ENCODE measurements around the gene LRRC17. TPM values are rescaled to one million over a fixed set of nuclear protein-coding genes. Genes with fewer than 3 reads are reported as not detected.
"Not testable (repeated sequence)": the region's sequence is repeated elsewhere in the genome, so short reads cannot be mapped to it uniquely, and the experiment has no call there.

LRRC17 gene
- polyA plus RNA-seq, 1 donor, result 30.2 TPM

DNA sequence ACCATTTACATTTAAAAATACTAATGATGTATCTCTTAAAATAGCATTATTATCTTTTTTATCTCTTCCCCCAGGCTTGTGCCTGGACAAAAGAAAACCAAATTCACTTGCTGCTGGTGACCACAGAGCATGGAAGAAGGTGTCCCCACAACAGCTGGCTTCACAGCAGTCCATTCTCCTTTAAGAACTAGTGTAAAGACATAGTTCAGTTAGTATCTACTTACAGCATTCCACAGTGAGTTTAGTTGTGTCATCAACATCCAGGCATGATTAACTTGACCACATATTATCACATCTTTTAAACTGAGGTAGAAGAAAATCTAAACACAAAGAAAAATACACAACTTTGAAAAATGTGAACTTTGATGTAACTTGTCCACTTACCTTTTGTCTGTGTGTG lies 55.0 kb downstream of the LRRC17 start:
- no peaks in the 10 kb centered on the region for H3K4me1 ChIP-seq (ENCODE audit: control insufficient read depth, insufficient read depth, low read length)
- no peak overlapping the region for H3K4me3 ChIP-seq (ENCODE audit: low read length)
- DNase-seq, result no peak

DNA sequence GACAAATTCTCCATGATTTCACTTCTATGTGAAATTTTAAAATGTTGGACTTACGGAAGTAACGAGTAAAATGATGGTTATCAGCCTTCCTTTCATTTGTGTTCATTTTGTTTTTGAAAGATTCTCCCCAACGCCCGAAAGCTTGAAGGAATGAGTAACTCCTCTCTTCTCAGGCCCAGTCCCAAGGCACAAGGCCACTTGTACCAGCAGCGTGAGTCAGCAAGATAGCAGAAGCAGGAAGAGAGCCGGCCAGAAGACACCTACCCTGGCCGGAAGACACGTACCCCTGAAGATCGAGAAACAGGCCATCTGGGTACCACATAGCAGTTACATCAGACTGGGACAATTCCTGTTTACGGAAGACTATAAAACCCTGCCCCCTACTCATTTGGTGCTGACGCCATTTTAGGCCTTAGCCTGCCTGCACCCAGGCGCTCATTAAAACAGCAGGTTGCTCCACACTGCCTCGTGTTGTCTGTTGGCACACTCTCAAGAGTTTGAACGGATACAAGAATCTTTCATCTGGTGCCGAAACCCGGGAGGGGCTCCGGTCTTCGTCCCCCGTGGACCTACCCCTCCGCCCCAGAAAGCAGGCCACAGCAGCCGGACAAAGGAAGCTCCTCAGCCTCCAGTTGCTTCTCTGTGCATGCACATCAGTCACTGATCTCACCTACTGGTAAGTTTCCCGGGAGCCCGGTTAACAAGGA lies 60.4 kb downstream of the LRRC17 start:
- no peak overlapping the region for H3K27ac ChIP-seq (ENCODE audit: low read length)
- H3K9me3 ChIP-seq (ENCODE audit: control insufficient read depth, low read depth, low read length), result no peaks in the 10 kb centered on the region
- H3K4me3 ChIP-seq (ENCODE audit: low read length), result no peak overlapping the region
- no CpG with 5 or more reads among the region's 23 CpGs for WGBS (ENCODE audit: insufficient coverage, low lambda C conversion rate)
- DNase-seq, result no peak
- H3K27me3 ChIP-seq (ENCODE audit: control insufficient read depth, insufficient read depth, low read length), result no peaks in the 10 kb centered on the region
- no peaks in the 10 kb centered on the region for H3K36me3 ChIP-seq (ENCODE audit: control insufficient read depth, insufficient read depth, low read length)
- no peaks in the 10 kb centered on the region for H3K4me1 ChIP-seq (ENCODE audit: control insufficient read depth, insufficient read depth, low read length)

More for the DNA sequence above, 55.0 kb downstream of the LRRC17 start:
- Histone ChIP-seq H3K27me3 (ENCODE audit: control insufficient read depth, insufficient read depth, low read length) (no peaks in the 10 kb centered on the region), H3K9me3 (ENCODE audit: control insufficient read depth, low read depth, low read length) (no peaks in the 10 kb centered on the region), H3K36me3 (ENCODE audit: control insufficient read depth, insufficient read depth, low read length) (no peaks in the 10 kb centered on the region), H3K27ac (ENCODE audit: low read length) (no peak overlapping the region)

DNA sequence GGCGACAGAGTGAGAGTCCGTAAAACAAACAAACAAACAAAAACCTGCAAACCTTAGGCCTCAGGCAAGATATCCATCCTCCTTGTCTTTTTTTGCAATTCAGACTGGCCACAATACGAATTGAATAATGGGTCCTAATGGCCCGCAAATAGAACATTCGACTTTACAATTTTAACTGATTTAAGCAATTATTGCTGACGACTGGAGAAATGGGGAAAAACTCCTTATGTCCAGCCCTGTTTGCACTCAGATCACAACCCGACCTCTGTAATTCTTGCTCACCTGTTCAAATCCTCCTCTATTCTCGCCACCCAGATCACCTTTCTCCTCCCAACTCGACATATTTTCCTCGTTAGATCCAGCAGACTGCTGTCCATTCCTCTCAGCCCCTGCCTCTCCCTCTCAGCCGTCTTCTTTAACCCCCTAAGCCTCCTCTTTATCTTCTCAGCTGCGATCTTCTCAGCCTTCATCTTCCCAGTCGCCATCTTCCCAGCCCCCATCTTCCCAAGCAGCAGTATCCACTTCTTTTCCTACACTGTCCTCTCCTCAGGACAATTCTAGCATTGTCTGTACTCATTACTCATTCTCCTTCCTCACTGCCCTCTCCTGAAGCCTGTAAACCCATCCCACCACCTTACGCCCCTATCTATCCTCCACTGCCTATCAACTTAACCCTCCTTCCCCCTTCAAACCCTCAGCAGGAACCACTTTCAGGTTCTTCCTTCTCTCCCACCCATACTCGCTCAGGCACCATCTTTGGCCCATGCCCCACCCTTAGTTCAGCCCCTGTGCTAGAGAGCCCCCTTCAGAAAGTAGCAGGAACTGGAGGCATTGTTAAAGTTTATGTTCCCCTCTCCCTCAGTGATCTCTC lies 61.8 kb downstream of the LRRC17 start:
- no peaks in the 10 kb centered on the region for H3K4me1 ChIP-seq (ENCODE audit: control insufficient read depth, insufficient read depth, low read length)
- 88% methylated on average over 6 of the region's 15 CpGs for WGBS (ENCODE audit: insufficient coverage, low lambda C conversion rate)
- no peak overlapping the region for H3K4me3 ChIP-seq (ENCODE audit: low read length)
- H3K27ac ChIP-seq (ENCODE audit: low read length), result no peak overlapping the region
- H3K36me3 ChIP-seq (ENCODE audit: control insufficient read depth, insufficient read depth, low read length), result no peaks in the 10 kb centered on the region
- no peak for DNase-seq
- no peaks in the 10 kb centered on the region for H3K27me3 ChIP-seq (ENCODE audit: control insufficient read depth, insufficient read depth, low read length)
- no peaks in the 10 kb centered on the region for H3K9me3 ChIP-seq (ENCODE audit: control insufficient read depth, low read depth, low read length)

DNA sequence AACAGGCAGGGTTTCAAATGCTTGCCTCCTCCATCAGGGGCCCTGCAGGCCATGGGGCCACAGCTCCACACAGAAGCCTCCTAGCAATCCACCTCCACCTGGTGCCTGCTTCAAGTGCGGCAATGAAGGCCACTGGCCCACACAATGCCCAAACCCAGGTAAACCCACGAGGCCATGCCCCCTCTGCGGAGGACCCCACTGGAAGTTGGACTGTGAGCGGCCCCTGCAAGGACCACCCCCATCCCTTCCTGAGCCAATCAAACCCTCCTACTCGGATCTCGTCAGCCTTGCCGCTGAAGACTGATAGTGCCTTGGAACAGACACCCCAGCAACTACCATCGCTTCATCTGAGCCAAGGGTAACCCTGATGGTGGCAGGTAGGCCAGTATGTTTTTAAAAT lies 63.1 kb downstream of the LRRC17 start:
- H3K36me3 ChIP-seq (ENCODE audit: control insufficient read depth, insufficient read depth, low read length), result no peaks in the 10 kb centered on the region
- no CpG with 5 or more reads among the region's 8 CpGs for WGBS (ENCODE audit: insufficient coverage, low lambda C conversion rate)
- no peaks in the 10 kb centered on the region for H3K9me3 ChIP-seq (ENCODE audit: control insufficient read depth, low read depth, low read length)
- H3K27ac ChIP-seq (ENCODE audit: low read length), result no peak overlapping the region
- no peak overlapping the region for H3K4me3 ChIP-seq (ENCODE audit: low read length)
- H3K27me3 ChIP-seq (ENCODE audit: control insufficient read depth, insufficient read depth, low read length), result no peaks in the 10 kb centered on the region
- H3K4me1 ChIP-seq (ENCODE audit: control insufficient read depth, insufficient read depth, low read length), result no peaks in the 10 kb centered on the region
- no peak for DNase-seq

DNA sequence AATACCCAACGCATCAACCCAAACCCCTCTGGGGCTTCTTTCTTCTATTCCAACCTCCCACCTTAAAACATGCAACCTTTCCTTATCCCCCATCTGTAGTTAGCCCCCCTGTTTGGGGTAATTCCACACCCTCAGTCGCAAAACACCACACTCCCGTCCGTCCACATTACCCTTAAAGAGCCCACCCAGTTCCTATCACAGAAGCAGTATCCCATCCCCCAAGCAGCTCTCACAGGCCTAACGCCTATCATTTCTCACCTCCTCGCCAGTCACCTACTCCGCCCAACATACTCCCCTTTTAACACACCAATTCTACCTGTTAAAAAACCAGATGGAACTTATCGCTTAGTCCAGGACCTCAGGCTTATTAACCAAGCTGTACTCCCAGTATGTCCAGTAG lies 63.7 kb downstream of the LRRC17 start:
- no peaks in the 10 kb centered on the region for H3K9me3 ChIP-seq (ENCODE audit: control insufficient read depth, low read depth, low read length)
- no peaks in the 10 kb centered on the region for H3K27me3 ChIP-seq (ENCODE audit: control insufficient read depth, insufficient read depth, low read length)
- H3K4me1 ChIP-seq (ENCODE audit: control insufficient read depth, insufficient read depth, low read length), result no peaks in the 10 kb centered on the region
- no peak overlapping the region for H3K4me3 ChIP-seq (ENCODE audit: low read length)
- no peak overlapping the region for H3K27ac ChIP-seq (ENCODE audit: low read length)
- DNase-seq, result no peak
- H3K36me3 ChIP-seq (ENCODE audit: control insufficient read depth, insufficient read depth, low read length), result no peaks in the 10 kb centered on the region
- WGBS (ENCODE audit: insufficient coverage, low lambda C conversion rate), result 81% methylated on average over 3 of the region's 8 CpGs

DNA sequence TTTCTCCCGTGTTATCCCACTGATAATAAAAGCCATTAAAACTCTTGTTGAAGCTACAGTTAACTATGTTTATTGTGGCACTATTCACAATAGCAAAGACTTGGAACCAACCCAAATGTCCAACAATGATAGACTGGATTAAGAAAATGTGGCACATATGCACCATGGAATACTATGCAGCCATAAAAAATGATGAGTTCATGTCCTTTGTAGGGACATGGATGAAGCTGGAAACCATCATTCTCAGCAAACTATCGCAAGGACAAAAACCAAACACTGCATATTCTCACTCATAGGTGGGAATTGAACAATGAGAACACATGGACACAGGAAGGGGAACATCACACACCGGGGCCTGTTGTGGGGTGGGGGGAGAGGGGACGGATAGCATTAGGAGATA lies 64.8 kb downstream of the LRRC17 start:
- no CpG with 5 or more reads among the region's 4 CpGs for WGBS (ENCODE audit: insufficient coverage, low lambda C conversion rate)
- not testable (repeated sequence) for H3K4me3 ChIP-seq (ENCODE audit: low read length); H3K9me3 ChIP-seq (ENCODE audit: control insufficient read depth, low read depth, low read length); H3K27ac ChIP-seq (ENCODE audit: low read length); H3K4me1 ChIP-seq (ENCODE audit: control insufficient read depth, insufficient read depth, low read length); DNase-seq; H3K27me3 ChIP-seq (ENCODE audit: control insufficient read depth, insufficient read depth, low read length); H3K36me3 ChIP-seq (ENCODE audit: control insufficient read depth, insufficient read depth, low read length)

DNA sequence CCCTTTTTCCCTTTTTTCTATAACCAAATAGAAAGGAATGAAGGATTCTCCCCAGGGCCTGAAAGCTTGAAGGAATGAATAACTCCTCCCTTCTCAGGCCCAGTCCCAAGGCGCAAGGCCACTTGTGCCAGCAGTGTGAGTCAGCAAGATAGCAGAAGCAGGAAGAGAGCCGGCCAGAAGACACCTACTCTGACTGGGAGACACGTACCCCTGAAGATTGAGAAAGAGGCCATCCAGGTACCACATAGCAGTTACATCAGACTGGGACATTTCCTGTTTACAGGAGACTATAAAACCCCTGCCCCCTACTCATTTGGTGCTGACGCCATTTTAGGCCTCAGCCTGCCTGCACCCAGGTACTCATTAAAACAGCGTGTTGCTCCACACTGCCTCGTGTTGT lies 65.5 kb downstream of the LRRC17 start:
- H3K27ac ChIP-seq (ENCODE audit: low read length), result no peak overlapping the region
- WGBS (ENCODE audit: insufficient coverage, low lambda C conversion rate), result no CpG with 5 or more reads among the region's 6 CpGs
- no peaks in the 10 kb centered on the region for H3K4me1 ChIP-seq (ENCODE audit: control insufficient read depth, insufficient read depth, low read length)
- H3K27me3 ChIP-seq (ENCODE audit: control insufficient read depth, insufficient read depth, low read length), result no peaks in the 10 kb centered on the region
- no peak for DNase-seq
- H3K4me3 ChIP-seq (ENCODE audit: low read length), result no peak overlapping the region
- H3K36me3 ChIP-seq (ENCODE audit: control insufficient read depth, insufficient read depth, low read length), result no peaks in the 10 kb centered on the region
- no peaks in the 10 kb centered on the region for H3K9me3 ChIP-seq (ENCODE audit: control insufficient read depth, low read depth, low read length)

DNA sequence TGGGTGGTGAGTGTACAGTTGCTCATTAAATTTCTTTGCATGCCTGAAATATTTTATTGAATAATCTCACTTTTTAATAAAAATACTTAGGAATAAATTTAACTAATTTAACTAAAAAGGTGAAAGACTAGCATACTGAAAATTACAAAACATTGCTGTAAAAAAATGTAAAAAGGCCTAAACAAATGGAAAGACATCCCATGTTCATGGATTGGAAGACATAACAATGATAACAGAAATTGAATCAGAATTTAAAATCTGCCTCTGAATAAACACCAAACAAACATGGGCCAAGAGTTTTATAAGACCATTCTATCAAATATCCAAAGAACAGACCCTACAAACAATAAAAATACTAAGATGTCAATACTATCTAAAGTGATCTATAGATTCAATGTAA lies 66.9 kb downstream of the LRRC17 start:
- Histone ChIP-seq H3K27ac (ENCODE audit: low read length) (no peak overlapping the region), H3K36me3 (ENCODE audit: control insufficient read depth, insufficient read depth, low read length) (no peaks in the 10 kb centered on the region), H3K4me1 (ENCODE audit: control insufficient read depth, insufficient read depth, low read length) (no peaks in the 10 kb centered on the region), H3K4me3 (ENCODE audit: low read length) (no peak overlapping the region), H3K9me3 (ENCODE audit: control insufficient read depth, low read depth, low read length) (no peaks in the 10 kb centered on the region), H3K27me3 (ENCODE audit: control insufficient read depth, insufficient read depth, low read length) (no peaks in the 10 kb centered on the region)
- no peak for DNase-seq

DNA sequence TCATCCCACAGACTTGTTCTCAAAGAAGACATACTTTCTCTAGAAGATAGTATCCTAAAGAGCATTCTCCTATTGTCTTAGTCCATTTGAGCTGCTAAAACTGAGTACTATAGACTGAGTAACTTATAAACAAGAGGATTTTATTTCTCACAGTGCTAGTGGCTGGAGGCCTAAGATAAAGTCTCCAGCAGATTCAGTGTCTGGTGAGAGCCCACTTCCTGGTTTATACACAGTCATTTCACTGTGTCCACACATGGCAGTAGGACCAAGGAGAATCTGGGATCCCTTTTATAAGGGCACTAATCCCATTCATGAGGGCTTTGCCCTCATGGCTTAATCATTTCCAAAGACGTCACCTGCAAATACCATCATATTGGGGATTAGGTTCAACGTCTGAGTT lies 68.7 kb downstream of the LRRC17 start:
- Histone ChIP-seq H3K4me3 (ENCODE audit: low read length) (no peak overlapping the region), H3K27me3 (ENCODE audit: control insufficient read depth, insufficient read depth, low read length) (no peaks in the 10 kb centered on the region), H3K27ac (ENCODE audit: low read length) (no peak overlapping the region), H3K4me1 (ENCODE audit: control insufficient read depth, insufficient read depth, low read length) (no peaks in the 10 kb centered on the region), H3K9me3 (ENCODE audit: control insufficient read depth, low read depth, low read length) (no peaks in the 10 kb centered on the region), H3K36me3 (ENCODE audit: control insufficient read depth, insufficient read depth, low read length) (no peaks in the 10 kb centered on the region)
- DNase-seq, result no peak
- WGBS (ENCODE audit: insufficient coverage, low lambda C conversion rate), result no CpG with 5 or more reads among the region's 2 CpGs

DNA sequence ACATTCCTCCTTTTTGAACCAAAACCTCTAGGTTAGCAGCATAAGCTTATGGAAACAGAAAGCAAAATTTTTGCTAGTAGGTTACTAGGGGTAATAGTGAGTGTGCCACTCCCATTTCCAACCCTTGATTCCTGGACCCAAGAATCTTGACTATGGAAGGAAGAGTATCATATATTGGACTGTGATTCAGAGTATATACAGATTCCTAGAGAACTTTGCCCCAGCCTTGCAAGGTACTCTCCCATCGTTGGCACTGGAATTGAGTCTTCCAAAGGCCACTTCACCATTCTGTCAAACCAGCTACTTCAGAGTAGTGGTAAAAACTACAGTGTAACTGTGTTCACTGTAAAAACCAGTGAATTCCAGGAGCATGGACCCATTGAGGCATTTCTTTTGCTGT lies 69.4 kb downstream of the LRRC17 start:
- H3K27ac ChIP-seq (ENCODE audit: low read length), result no peak overlapping the region
- H3K27me3 ChIP-seq (ENCODE audit: control insufficient read depth, insufficient read depth, low read length), result no peaks in the 10 kb centered on the region
- no peak overlapping the region for H3K4me3 ChIP-seq (ENCODE audit: low read length)
- no peaks in the 10 kb centered on the region for H3K36me3 ChIP-seq (ENCODE audit: control insufficient read depth, insufficient read depth, low read length)
- H3K4me1 ChIP-seq (ENCODE audit: control insufficient read depth, insufficient read depth, low read length), result no peaks in the 10 kb centered on the region
- H3K9me3 ChIP-seq (ENCODE audit: control insufficient read depth, low read depth, low read length), result no peaks in the 10 kb centered on the region
- WGBS (ENCODE audit: insufficient coverage, low lambda C conversion rate), result no CpG with 5 or more reads among the region's 1 CpG
- peak in 1 of 2 donors; percentile 9 for DNase-seq

DNA sequence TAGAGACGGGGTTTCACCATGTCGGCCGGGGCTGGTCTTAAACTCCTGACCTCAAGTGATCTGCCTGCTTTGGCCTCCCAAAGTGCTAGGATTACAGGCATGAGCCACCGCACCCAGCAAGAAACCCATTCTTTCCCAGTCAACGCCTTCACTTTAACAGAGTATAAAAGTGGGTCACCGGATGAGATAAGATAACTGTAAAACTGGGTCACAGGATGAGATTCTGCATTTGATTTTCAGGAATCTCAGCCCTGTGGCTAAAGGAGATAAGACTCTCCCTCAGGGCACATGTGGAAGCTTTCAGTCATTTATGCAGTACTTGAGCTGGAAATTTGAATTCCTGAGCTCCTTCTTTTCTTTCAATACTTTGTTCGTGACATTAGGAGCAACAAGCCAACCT lies 70.8 kb downstream of the LRRC17 start:
- DNase-seq, result no peak
- H3K9me3 ChIP-seq (ENCODE audit: control insufficient read depth, low read depth, low read length), result no peaks in the 10 kb centered on the region
- WGBS (ENCODE audit: insufficient coverage, low lambda C conversion rate), result no CpG with 5 or more reads among the region's 7 CpGs
- no peak overlapping the region for H3K27ac ChIP-seq (ENCODE audit: low read length)
- H3K27me3 ChIP-seq (ENCODE audit: control insufficient read depth, insufficient read depth, low read length), result no peaks in the 10 kb centered on the region
- no peaks in the 10 kb centered on the region for H3K36me3 ChIP-seq (ENCODE audit: control insufficient read depth, insufficient read depth, low read length)
- no peaks in the 10 kb centered on the region for H3K4me1 ChIP-seq (ENCODE audit: control insufficient read depth, insufficient read depth, low read length)
- no peak overlapping the region for H3K4me3 ChIP-seq (ENCODE audit: low read length)

Data from large intestine (tissue), 3 donors.